RWPE1 (cell line): ENCODE measurements around the gene SBF1.

Experiments used
- CTCF ChIA-PET: fragments of 350-600 bp; sonication (Branson Sonifier 250); formaldehyde crosslinking; extraction: SDS; loops from one replicate; lab custom pipeline; 2021; lab: Yijun Ruan, JAX
- POLR2A ChIA-PET: fragments of 400-600 bp; formaldehyde crosslinking; extraction: SDS; loops from one replicate; lab custom pipeline; 2020; ENCODE audit warnings: antibody characterized with exemption; ENCODE audit not compliant: low non-redundant PET; lab: Yijun Ruan, JAX
- DNase-seq: peaks from one replicate; pipeline ENCODE4 v3.0.0; 2012; ENCODE audit warnings: low spot score
- H3K27ac ChIP-seq: fragments of 450-650 bp; 2 replicates; pipeline ENCODE4 v1.5.1; 2017
- CTCF ChIP-seq: fragments of 450-650 bp; conservative IDR thresholded peaks from 2 replicates; pipeline ENCODE4 v1.5.1; 2017; ENCODE audit warnings: low read depth, mild to moderate bottlenecking

The SBF1 gene

GRCh38 chr22:50481045-50481439 is 6.2 kb upstream of the SBF1 start:
- TF ChIP-seq CTCF, result no peak

GRCh38 chr22:50479721-50480120 is 4.9 kb upstream of the SBF1 start:
- ChIA-PET POLR2A (no interaction called here), CTCF (interaction anchor here (0.6 kb wide), 1 partner anchor 25 kb away, joined by 3 read pairs; no protein-coding TSS in a partner anchor)
- DNase-seq, result no peak
- no peak for TF ChIP-seq CTCF
- no peak overlapping the region for H3K27ac ChIP-seq

More at GRCh38 chr22:50481045-50481439, 6.2 kb upstream of the SBF1 start:
- no peak for DNase-seq
- ChIA-PET CTCF (no interaction called here), POLR2A (interaction anchor here (1.0 kb wide), 1 partner anchor 9 kb away, joined by 4 read pairs; no protein-coding TSS in a partner anchor)
- peak overlapping the region; percentile 34; the same call in 1 of the 2 replicates for H3K27ac ChIP-seq

- CTCF ChIA-PET, result interaction anchor here (1.1 kb wide), 1 partner anchor 20 kb away, joined by 3 read pairs; no protein-coding TSS in a partner anchor
- no peak for DNase-seq
- no peak overlapping the region for H3K27ac ChIP-seq
- TF ChIP-seq CTCF, result no peak
- POLR2A ChIA-PET, result no interaction called here
Measured at GRCh38 chr22:50477923-50478322, 3.1 kb upstream of the SBF1 start.

- CTCF ChIA-PET, result no interaction called here
Measured at GRCh38 chr22:50476868-50477267, 2.0 kb upstream of the SBF1 start.

GRCh38 chr22:50475652-50476002 is 792 bp upstream of the SBF1 start:
- peak overlapping the region; percentile 87 for H3K27ac ChIP-seq
- POLR2A ChIA-PET, result no interaction called here
- CTCF ChIA-PET, result no interaction called here
- no peak for TF ChIP-seq CTCF
- no peak for DNase-seq

More at GRCh38 chr22:50476868-50477267, 2.0 kb upstream of the SBF1 start:
- POLR2A ChIA-PET, result no interaction called here
- DNase-seq, result no peak
- peak overlapping the region; percentile 87 for H3K27ac ChIP-seq
- no peak for TF ChIP-seq CTCF

GRCh38 chr22:50473855-50474671 is 772 bp downstream of the SBF1 start:
- TF ChIP-seq CTCF, result no peak
- peak overlapping the region; percentile 87 for H3K27ac ChIP-seq
- no peak for DNase-seq
- ChIA-PET POLR2A (interaction anchor here (0.6 kb wide), 1 partner anchor 42 kb away, joined by 3 read pairs; no protein-coding TSS in a partner anchor), CTCF (no interaction called here)
